K562 (cell line): ENCODE results near the gene SMIM30. TPM values are rescaled to one million over a fixed set of nuclear protein-coding genes. Genes with fewer than 3 reads are reported as not detected.

Experiments
- ATF7 ChIP-seq: fragments of 450-650 bp; IDR thresholded peaks from 2 replicates; pipeline ENCODE4 v1.7.1; 2014; ENCODE audit warnings: mild to moderate bottlenecking, moderate library complexity
- BCL6 ChIP-seq: fragments of 250-450 bp; sonication (Bioruptor Pico); IDR thresholded peaks from 2 replicates; pipeline ENCODE4 v1.4.0; 2020
- CC2D1A ChIP-seq: fragments of 450-650 bp; IDR thresholded peaks from 2 replicates; pipeline ENCODE4 v1.6.1; 2017; ENCODE audit warnings: mild to moderate bottlenecking
- E2F6 ChIP-seq, 2 experiments: IDR thresholded peaks; 2 replicates each; pipeline ENCODE4 v1.6.1; 2011; ENCODE audit warnings: borderline replicate concordance in 1 of 2, control low read depth in 1 of 2, low read depth in 1 of 2, low read length in 1 of 2, mild to moderate bottlenecking in 1 of 2, mixed read lengths in 1 of 2, moderate library complexity in 1 of 2; ENCODE audit not compliant: insufficient read depth in 1 of 2, insufficient read length in 1 of 2, poor library complexity in 1 of 2, severe bottlenecking in 1 of 2; ENCODE audit errors: extremely low read depth in 1 of 2
- HINFP ChIP-seq: fragments of 450-650 bp; conservative IDR thresholded peaks from 2 replicates; pipeline ENCODE4 v1.6.1; 2016; ENCODE audit warnings: missing genetic modification characterization, low read depth, mild to moderate bottlenecking, control low read depth, missing compliant biosample characterization
- HMGN3 ChIP-seq: IDR thresholded peaks from 2 replicates; pipeline ENCODE4 v1.6.1; 2011; ENCODE audit warnings: borderline replicate concordance, low read depth, mild to moderate bottlenecking, mixed read lengths, low read length; ENCODE audit not compliant: insufficient read length; ENCODE audit errors: extremely low read depth
- KHSRP ChIP-seq: fragments of 450-650 bp; IDR thresholded peaks from 2 replicates; pipeline ENCODE4 v1.6.1; 2017
- MXD1 ChIP-seq: fragments of 250-450 bp; sonication (Bioruptor Pico); IDR thresholded peaks from 2 replicates; pipeline ENCODE4 v1.8.0; 2021; ENCODE audit warnings: borderline replicate concordance, mild to moderate bottlenecking, moderate library complexity; ENCODE audit not compliant: poor library complexity, severe bottlenecking
- OTX1 ChIP-seq: fragments of 450-650 bp; formaldehyde crosslinking; IDR thresholded peaks from 2 replicates; pipeline ENCODE4 v1.4.0; 2022; ENCODE audit warnings: mild to moderate bottlenecking
- PHB ChIP-seq: fragments of 250-450 bp; sonication (Bioruptor Pico); IDR thresholded peaks from 2 replicates; pipeline ENCODE4 v1.5.0; 2021
- PURB ChIP-seq: sonication (generic); formaldehyde crosslinking; IDR thresholded peaks from 2 replicates; pipeline ENCODE4 v1.9.0; 2021; ENCODE audit warnings: low read depth, mild to moderate bottlenecking, missing genetic modification reagents
- RHOXF2B ChIP-seq: fragments of 250-450 bp; sonication (Bioruptor Pico); conservative IDR thresholded peaks from 2 replicates; pipeline ENCODE4 v1.5.1; 2021
- SRSF1 ChIP-seq: fragments of 200-400 bp; formaldehyde crosslinking; IDR thresholded peaks from 2 replicates; pipeline ENCODE4 v1.6.1; 2017; ENCODE audit warnings: mild to moderate bottlenecking, low read depth, low read length, moderate library complexity
- YBX1 ChIP-seq: fragments of 450-650 bp; IDR thresholded peaks from 2 replicates; pipeline ENCODE4 v1.7.1; 2016; ENCODE audit warnings: mild to moderate bottlenecking
- ZBTB1 ChIP-seq: sonication (generic); formaldehyde crosslinking; IDR thresholded peaks from 2 replicates; pipeline ENCODE4 v1.8.1; 2023; ENCODE audit warnings: missing genetic modification reagents, low read depth, mild to moderate bottlenecking, borderline replicate concordance
- ZBTB33 ChIP-seq: sonication (generic); formaldehyde crosslinking; IDR thresholded peaks from 2 replicates; pipeline ENCODE4 v1.8.1; 2023; ENCODE audit warnings: mild to moderate bottlenecking, missing genetic modification reagents
- ZBTB34 ChIP-seq: fragments of 250-450 bp; sonication (Bioruptor Pico); IDR thresholded peaks from 2 replicates; pipeline ENCODE4 v1.8.0; 2021; ENCODE audit warnings: mild to moderate bottlenecking, moderate library complexity
- ZFX ChIP-seq: sonication (generic); formaldehyde crosslinking; IDR thresholded peaks from 2 replicates; pipeline ENCODE4 v1.8.0; 2022; ENCODE audit warnings: mild to moderate bottlenecking, missing genetic modification reagents, moderate library complexity
- ZNF232 ChIP-seq: sonication (generic); formaldehyde crosslinking; IDR thresholded peaks from 2 replicates; pipeline ENCODE4 v1.8.0; 2022; ENCODE audit warnings: mild to moderate bottlenecking, missing genetic modification reagents
- polyA plus RNA-seq, 8 experiments: library from polyadenylated mRNA; depleted of rRNA in 4 of 8; stranded (reverse) in 5 of 8; unstranded in 3 of 8; fragments of >200 nt; fragmentation: Nextera tagmentation in 2 of 8; fragmentation: Illumina TruSeq in 1 of 8; extraction: Ambion mirVana in 2 of 8; extraction: Trizol in 1 of 8; gene quantifications; 2 replicates each; pipeline versions ENCODE4 v1.2.1 to v1.2.3, GENCODE V29; 2011 to 2014; ENCODE audit warnings: inconsistent platforms in 1 of 8, missing spikeins in 1 of 8
- total RNA-seq, 7 experiments: library from RNA; depleted of rRNA in 6 of 7; stranded (reverse); fragments of >200 nt in 6 of 7; fragmentation: Illumina TruSeq in 2 of 7; extraction: Trizol in 2 of 7; gene quantifications; 2 replicates each; pipeline versions ENCODE4 v1.2.1 to v1.2.3, GENCODE V29; 2011 to 2021; ENCODE audit warnings: low replicate concordance in 1 of 7

SMIM30 gene
- total and polyA plus RNA-seq, 9 of the 15 experiments (the other 6 are each of a cell fraction or from before 2014, with no cell fraction given) = 161 to 891 (median 316) TPM

GRCh38 chr7:113086431-113086888, 31.9 kb downstream of the SMIM30 start, which contains the start of gene GPR85 (continued):
- TF ChIP-seq ZBTB33 = no peak
- no peak for TF ChIP-seq KHSRP
- TF ChIP-seq CC2D1A = no peak
- TF ChIP-seq ZBTB1 (CRISPR knock-in tag) = no peak
- no peak for TF ChIP-seq SRSF1
- peak; percentile 75 for TF ChIP-seq ZFX (CRISPR knock-in tag)
- peak; percentile 30; the same call in 1 of the 2 replicates for TF ChIP-seq ATF7
- TF ChIP-seq MXD1 (CRISPR knock-in tag) = no peak
- no peak for TF ChIP-seq E2F6 (IDR thresholded peaks at IDR 0.05; ENCODE audit: borderline replicate concordance in 1 of 2, extremely low read depth in 1 of 2, insufficient read depth in 1 of 2, insufficient read length in 1 of 2, low read depth in 1 of 2, low read length in 1 of 2, poor library complexity in 1 of 2, severe bottlenecking in 1 of 2)
- TF ChIP-seq HINFP (tag) = no peak
- TF ChIP-seq OTX1 = no peak
- TF ChIP-seq BCL6 = no peak
- no peak for TF ChIP-seq ZNF232 (CRISPR knock-in tag)
- TF ChIP-seq YBX1 = no peak
- no peak for TF ChIP-seq PHB
- 0 out of 2 replicates have a peak, but pooled peaks have one; percentile 39 for TF ChIP-seq RHOXF2B
- TF ChIP-seq ZBTB34 (CRISPR knock-in tag) = no peak
- TF ChIP-seq PURB (CRISPR knock-in tag) = no peak
- TF ChIP-seq HMGN3 = peak; percentile 29
